K562 (cell line): ENCODE data around the gene ZNF8.

Experiments used
- CTCF ChIP-seq, 3 experiments: IDR thresholded peaks in 2 of 3; conservative IDR thresholded peaks in 1 of 3; 2 replicates each; pipeline ENCODE4 v1.5.1; 2011 to 2012; ENCODE audit warnings: low read length in 3 of 3, mild to moderate bottlenecking in 3 of 3, control low read depth in 2 of 3, improper control_type of control experiment in 1 of 3, inconsistent platforms in 1 of 3, low read depth in 1 of 3, mixed read lengths in 1 of 3, moderate library complexity in 1 of 3; ENCODE audit not compliant: insufficient read depth in 2 of 3
- HNRNPLL ChIP-seq: fragments of 200-400 bp; formaldehyde crosslinking; IDR thresholded peaks from 2 replicates; pipeline ENCODE4 v1.6.1; 2017; ENCODE audit warnings: low read length, low read depth, mild to moderate bottlenecking; ENCODE audit not compliant: poor library complexity, severe bottlenecking
- ZNF830 ChIP-seq: fragments of 250-450 bp; sonication (Bioruptor Pico); IDR thresholded peaks from 2 replicates; pipeline ENCODE4 v1.5.0; 2021; ENCODE audit warnings: mild to moderate bottlenecking

GRCh38 chr19:58319241-58319640 lies 40.5 kb downstream of the ZNF8 start:
- no peak for TF ChIP-seq ZNF830 (CRISPR knock-in tag)
- TF ChIP-seq CTCF (IDR thresholded peaks at IDR 0.05 in 2 of 3, conservative IDR thresholded peaks at IDR 0.05 in 1 of 3; ENCODE audit: insufficient read depth in 2 of 3, low read depth in 1 of 3, low read length in 3 of 3): no peak
- TF ChIP-seq HNRNPLL: no peak
